Measurements from ENCODE around the gene KRTAP5-8. TPM values are rescaled to one million over a fixed set of nuclear protein-coding genes. Genes with fewer than 3 reads are reported as not detected.

KRTAP5-8 gene
- total and polyA plus RNA-seq, 8 donors: 0.15 to 5.5 TPM; not detected in 6

- Histone ChIP-seq H3K27me3 (peaks cover 0 to 4% (median 3%) of the 10 kb centered on the region in 3 donors), H3K9me3 (no peaks in the 10 kb centered on the region), H3K4me1 (no peaks in the 10 kb centered on the region), H3K36me3 (no peaks in the 10 kb centered on the region), H3K27ac (no peak overlapping the region), H3K4me3 (no peak overlapping the region)
- no peak for DNase-seq
- TF ChIP-seq CTCF (IDR thresholded peaks at IDR 0.05) (no peak), POLR2AphosphoS5 (IDR thresholded peaks at IDR 0.05) (no peak), POLR2A (IDR thresholded peaks at IDR 0.05) (no peak), EP300 (IDR thresholded peaks at IDR 0.05) (no peak)
- intact Hi-C loops (cut with DNase I; ENCODE audit: low total_unique reads): no loop called here
- WGBS, 5 donors: 68 to 91% (median 85%) methylated on average over 7 of the region's 7 CpGs
Observed at GRCh38 chr11:71542382-71542781, 4.6 kb downstream of the KRTAP5-8 start.

GRCh38 chr11:71542879-71543777 is 5.3 kb downstream of the KRTAP5-8 start:
- no peaks in the 10 kb centered on the region for H3K36me3 ChIP-seq

GRCh38 chr11:71543866-71544265 is 6.0 kb downstream of the KRTAP5-8 start:
- Histone ChIP-seq H3K27me3 (peaks cover 0 to 9% (median 8%) of the 10 kb centered on the region in 3 donors), H3K27ac (no peak overlapping the region), H3K9me3 (no peaks in the 10 kb centered on the region), H3K36me3 (no peaks in the 10 kb centered on the region), H3K4me1 (no peaks in the 10 kb centered on the region), H3K4me3 (no peak overlapping the region)
- TF ChIP-seq POLR2A (IDR thresholded peaks at IDR 0.05): no peak
- no peak for TF ChIP-seq POLR2AphosphoS5 (IDR thresholded peaks at IDR 0.05)
- no peak for TF ChIP-seq EP300 (IDR thresholded peaks at IDR 0.05)
- TF ChIP-seq CTCF (IDR thresholded peaks at IDR 0.05): no peak
- WGBS, 5 donors: 57 to 69% (median 66%) methylated on average over 8 of the region's 8 CpGs
- intact Hi-C loops (cut with DNase I; ENCODE audit: low total_unique reads): no loop called here
- DNase-seq: no peak

More at GRCh38 chr11:71542879-71543777, 5.3 kb downstream of the KRTAP5-8 start:
- WGBS, 5 donors: 75 to 84% (median 81%) methylated on average over 13 to 15 of the region's 15 CpGs
- Histone ChIP-seq H3K27me3 (peaks cover 0 to 8% (median 4%) of the 10 kb centered on the region in 3 donors), H3K9me3 (no peaks in the 10 kb centered on the region), H3K4me3 (no peak overlapping the region), H3K4me1 (no peaks in the 10 kb centered on the region), H3K27ac (no peak overlapping the region)
- TF ChIP-seq EP300 (IDR thresholded peaks at IDR 0.05) (no peak), CTCF (IDR thresholded peaks at IDR 0.05) (no peak), POLR2AphosphoS5 (IDR thresholded peaks at IDR 0.05) (no peak), POLR2A (IDR thresholded peaks at IDR 0.05) (no peak)
- intact Hi-C loops (cut with DNase I; ENCODE audit: low total_unique reads): no loop called here
- no peak for DNase-seq

- no peak for DNase-seq
- Histone ChIP-seq H3K9me3 (no peaks in the 10 kb centered on the region), H3K27me3 (peaks cover 0 to 10% (median 8%) of the 10 kb centered on the region in 3 donors), H3K27ac (no peak overlapping the region), H3K4me3 (no peak overlapping the region), H3K4me1 (no peaks in the 10 kb centered on the region), H3K36me3 (no peaks in the 10 kb centered on the region)
- WGBS, 5 donors: 63 to 73% (median 69%) methylated on average over 6 of the region's 6 CpGs
- intact Hi-C loops (cut with DNase I; ENCODE audit: low total_unique reads): no loop called here
- TF ChIP-seq EP300 (IDR thresholded peaks at IDR 0.05) (no peak), POLR2A (IDR thresholded peaks at IDR 0.05) (no peak), POLR2AphosphoS5 (IDR thresholded peaks at IDR 0.05) (no peak), CTCF (IDR thresholded peaks at IDR 0.05) (no peak)
Observed at GRCh38 chr11:71544525-71545214, 6.8 kb downstream of the KRTAP5-8 start.

Data from stomach (tissue), 9 donors.